GM13977 (cell line): Measurements from ENCODE around the gene FJX1.

ENCODE experiments used
- DNase-seq: peaks from one replicate; pipeline ENCODE4 v3.0.0; 2012; ENCODE audit warnings: low spot score
- CTCF ChIP-seq: IDR thresholded peaks from 2 replicates; pipeline ENCODE4 v1.5.1; 2012; ENCODE audit warnings: mild to moderate bottlenecking, control low read depth; ENCODE audit not compliant: insufficient read depth; ENCODE audit errors: extremely low read depth, missing control alignments
- in situ Hi-C: fragments of 300-500 bp; cut with MboI; formaldehyde crosslinking; loops from one replicate; pipeline ENCODE4 v1.12.0; 2022; ENCODE audit warnings: low sequenced_read_pairs, low pct_unique_long_range_greater_than_20kb, mixed read lengths, inconsistent platforms; ENCODE audit not compliant: unreplicated experiment

The FJX1 gene

GRCh38 chr11:35633827-35634423, 15.7 kb downstream of the FJX1 start:
- DNase-seq, result no peak
- in situ Hi-C loops, result no loop called here
- no peak for TF ChIP-seq CTCF

DNA sequence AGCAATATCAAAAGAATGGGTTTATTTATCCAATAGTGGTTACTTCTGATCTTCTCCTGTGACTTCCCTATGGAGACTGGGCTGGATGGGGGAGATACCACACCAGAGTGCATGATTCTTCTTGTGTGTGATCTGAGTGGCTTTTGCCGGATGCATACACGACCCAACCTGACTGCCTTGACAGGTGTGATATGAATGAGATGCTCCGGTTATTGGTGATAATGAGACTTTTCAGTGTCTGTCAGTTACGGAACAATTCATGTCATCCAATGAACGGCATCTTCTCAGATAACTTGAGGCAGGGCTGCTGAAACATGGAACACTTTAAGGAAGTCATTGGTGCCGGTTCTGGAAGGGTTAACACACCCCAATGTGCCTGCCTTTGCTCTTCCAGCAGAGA, 17.7 kb downstream of the FJX1 start:
- in situ Hi-C loops, result no loop called here
- no peak for TF ChIP-seq CTCF
- DNase-seq, result no peak

GRCh38 chr11:35639591-35640179, 21.4 kb downstream of the FJX1 start:
- TF ChIP-seq CTCF, result no peak
- in situ Hi-C loops, result no loop called here
- DNase-seq, result no peak

- no peak for TF ChIP-seq CTCF
- in situ Hi-C loops, result no loop called here
- DNase-seq, result no peak
Measured at GRCh38 chr11:35641171-35641897, 23.1 kb downstream of the FJX1 start.

GRCh38 chr11:35641964-35642363, 23.7 kb downstream of the FJX1 start:
- in situ Hi-C loops, result no loop called here
- TF ChIP-seq CTCF, result no peak
- no peak for DNase-seq

GRCh38 chr11:35647421-35648093, 29.3 kb downstream of the FJX1 start:
- in situ Hi-C loops, result no loop called here
- DNase-seq, result no peak
- no peak for TF ChIP-seq CTCF
